HG03139 (cell line): ENCODE data around the gene MRPL18.
"Not testable (repeated sequence)": the region's sequence is repeated elsewhere in the genome, so short reads cannot be mapped to it uniquely, and the experiment has no call there.

Source experiments
- ATAC-seq: cut with Tn5 transposase; IDR thresholded peaks from one replicate; pipeline ENCODE4 v1.9.1; 2021; ENCODE audit not compliant: unreplicated experiment

The MRPL18 gene

DNA sequence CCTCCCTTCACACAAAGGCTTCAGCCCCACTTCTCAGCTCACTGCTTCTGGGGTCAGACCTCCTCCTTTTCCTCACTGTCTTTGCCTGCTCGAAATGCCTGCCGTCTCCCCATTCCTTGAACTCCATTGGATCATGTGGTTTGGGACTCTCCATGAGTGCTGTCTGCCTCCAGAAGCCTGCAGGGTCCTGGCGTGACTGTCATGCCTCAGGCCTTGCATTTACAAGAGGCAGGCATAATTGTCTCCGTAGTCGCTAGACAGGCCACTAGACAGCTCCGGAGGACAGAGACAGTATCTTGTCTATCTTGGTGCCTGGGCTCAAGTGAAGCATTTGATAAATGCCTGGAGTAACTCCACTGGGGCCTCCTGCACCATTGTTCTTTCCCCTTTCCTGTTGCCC lies 25.1 kb downstream of the MRPL18 start:
- no peak for ATAC-seq

- not testable (repeated sequence) for ATAC-seq
Observed at GRCh38 chr6:159816775-159817174, 26.5 kb downstream of the MRPL18 start.

GRCh38 chr6:159817951-159818739 lies 27.9 kb downstream of the MRPL18 start:
- ATAC-seq = no peak

GRCh38 chr6:159819098-159819497 lies 28.8 kb downstream of the MRPL18 start:
- no peak for ATAC-seq

- no peak for ATAC-seq
Observed at GRCh38 chr6:159819932-159820640, 29.8 kb downstream of the MRPL18 start.

DNA sequence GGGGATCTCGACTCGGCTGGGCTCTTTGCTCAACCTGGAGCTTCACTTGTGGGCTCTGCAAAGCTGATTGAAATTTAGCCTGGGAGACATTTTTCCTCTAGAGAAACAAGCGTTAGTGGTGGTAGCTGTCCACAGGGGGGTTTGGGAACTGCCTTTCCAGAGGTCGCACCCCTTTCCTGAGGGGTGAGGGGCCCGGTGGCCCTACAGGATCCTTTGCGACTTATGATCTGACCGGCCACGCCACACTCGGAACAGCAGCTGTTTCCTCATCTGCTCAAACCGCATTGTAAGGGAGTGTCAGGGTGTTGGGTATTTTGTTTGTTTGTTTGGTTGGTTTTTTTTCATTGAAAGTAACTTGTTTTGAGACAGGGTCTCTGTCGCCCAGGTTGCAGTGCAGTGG lies 30.9 kb downstream of the MRPL18 start:
- no peak for ATAC-seq

DNA sequence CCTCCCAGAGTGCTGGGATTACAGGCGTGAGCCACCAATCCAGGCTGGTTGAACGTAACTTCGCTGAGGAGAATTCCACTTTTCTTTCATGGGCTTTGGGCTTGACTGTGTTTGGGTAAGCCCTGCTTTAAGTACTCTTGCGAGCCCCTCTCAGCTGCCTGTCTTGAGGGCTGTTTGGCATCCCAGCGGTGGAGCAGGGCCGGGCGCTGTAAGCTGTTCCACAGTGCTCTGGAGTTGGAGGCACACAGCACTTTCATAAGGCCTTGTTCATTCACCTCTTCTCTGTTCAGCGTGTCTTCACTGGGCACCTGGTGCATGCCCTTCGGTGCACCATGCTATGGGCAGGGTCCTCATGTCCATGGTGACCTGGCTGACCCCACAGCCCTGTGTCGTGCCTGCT lies 31.5 kb downstream of the MRPL18 start:
- ATAC-seq = no peak

GRCh38 chr6:159823953-159824352 lies 33.7 kb downstream of the MRPL18 start:
- no peak for ATAC-seq

DNA sequence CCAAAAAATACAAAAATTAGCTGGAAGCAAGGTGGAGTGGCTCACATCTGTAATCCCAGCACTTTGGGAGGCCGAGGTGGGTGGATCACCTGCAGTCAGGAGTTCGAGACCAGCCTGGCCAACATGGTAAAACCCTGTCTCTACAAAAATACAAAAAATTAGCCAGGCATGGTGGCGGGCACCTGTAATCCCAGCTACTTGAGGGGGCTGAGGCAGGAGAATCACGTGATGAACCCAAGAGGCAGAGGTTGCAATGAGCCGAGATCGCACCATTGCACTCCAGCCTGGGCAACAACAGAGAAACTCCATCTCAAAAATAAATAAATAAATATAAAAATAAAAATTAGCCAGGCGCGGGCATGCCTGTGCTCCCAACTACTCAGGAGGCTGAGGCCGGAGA lies 34.4 kb downstream of the MRPL18 start:
- ATAC-seq = not testable (repeated sequence)

GRCh38 chr6:159826004-159826403 lies 35.7 kb downstream of the MRPL18 start:
- no peak for ATAC-seq

GRCh38 chr6:159826968-159827647 lies 36.8 kb downstream of the MRPL18 start:
- ATAC-seq = no peak

DNA sequence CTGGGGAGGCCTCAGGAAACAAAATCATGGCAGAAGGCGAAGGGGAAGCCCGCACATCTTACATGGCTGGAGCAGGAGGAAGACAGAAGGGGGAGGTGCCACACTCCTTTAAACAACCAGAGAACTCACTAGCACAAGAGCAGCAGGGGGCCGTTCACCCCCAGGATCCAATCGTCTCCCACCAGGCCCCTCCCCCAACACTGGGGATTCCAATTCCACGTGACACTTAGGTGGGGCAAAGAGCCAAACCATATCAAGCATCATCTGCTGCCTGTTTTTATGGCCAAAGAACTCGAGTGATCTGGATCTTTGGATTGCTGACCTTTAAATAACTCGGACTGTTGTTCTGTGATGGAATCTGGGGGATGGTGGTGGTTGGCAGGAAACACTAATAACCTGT lies 37.8 kb downstream of the MRPL18 start:
- ATAC-seq = no peak

GRCh38 chr6:159829526-159829925 lies 39.3 kb downstream of the MRPL18 start:
- no peak for ATAC-seq

- no peak for ATAC-seq
Observed at GRCh38 chr6:159830501-159831372, 40.5 kb downstream of the MRPL18 start.

DNA sequence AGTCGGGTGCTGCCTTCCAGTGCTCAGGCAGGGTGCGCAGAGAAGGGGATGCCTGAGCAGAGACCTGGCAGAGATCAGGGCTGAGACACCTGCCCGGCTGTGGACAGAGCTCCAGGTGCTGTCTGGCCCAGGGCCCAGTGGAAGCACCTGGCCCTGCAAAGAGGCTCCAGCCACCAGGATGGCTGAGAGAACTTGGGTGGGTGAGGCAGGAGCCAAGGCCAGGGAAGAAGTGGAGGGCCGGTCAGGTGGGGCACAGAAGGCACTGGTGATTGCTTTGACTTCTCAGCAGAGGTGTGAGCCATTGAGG lies 41.1 kb downstream of the MRPL18 start:
- ATAC-seq = no peak

DNA sequence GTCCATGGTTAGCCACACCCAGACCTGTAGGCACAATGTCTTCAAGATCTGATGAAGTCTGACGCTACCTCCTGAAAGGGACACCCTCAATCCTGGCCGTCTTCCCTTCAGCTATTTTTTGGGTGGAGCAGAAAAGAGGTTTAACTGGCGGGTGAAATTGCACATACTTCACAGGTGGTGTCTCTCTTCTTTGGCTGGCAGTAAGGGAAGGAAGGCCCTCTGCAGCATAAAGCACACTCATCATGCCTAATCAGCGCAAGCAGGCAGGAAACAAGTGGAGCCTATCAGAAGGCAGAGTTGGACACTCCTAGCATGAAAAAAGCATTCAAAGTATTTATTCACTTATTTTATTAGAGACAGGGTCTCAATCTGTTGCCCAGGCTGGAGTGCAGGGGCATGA lies 42.7 kb downstream of the MRPL18 start:
- ATAC-seq = no peak

DNA sequence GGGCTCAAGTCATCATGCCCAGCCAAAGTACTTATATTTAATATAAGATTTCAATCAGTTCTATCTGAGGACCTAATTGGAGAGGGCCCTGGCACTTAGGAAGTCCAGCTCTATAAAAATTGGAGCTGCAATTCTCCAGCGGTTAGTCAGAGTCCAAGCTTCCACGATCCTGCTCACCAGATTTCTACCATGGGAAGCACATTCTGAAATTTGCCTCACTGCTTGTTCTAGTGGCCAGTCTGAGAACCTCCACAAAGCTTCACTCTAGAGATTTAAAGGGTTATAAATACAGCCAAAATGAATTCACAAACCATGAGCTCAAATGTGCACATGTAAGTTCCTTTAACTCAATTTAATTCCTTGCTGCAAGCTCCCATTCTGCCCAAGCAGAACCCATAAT lies 43.3 kb downstream of the MRPL18 start:
- ATAC-seq = no peak

DNA sequence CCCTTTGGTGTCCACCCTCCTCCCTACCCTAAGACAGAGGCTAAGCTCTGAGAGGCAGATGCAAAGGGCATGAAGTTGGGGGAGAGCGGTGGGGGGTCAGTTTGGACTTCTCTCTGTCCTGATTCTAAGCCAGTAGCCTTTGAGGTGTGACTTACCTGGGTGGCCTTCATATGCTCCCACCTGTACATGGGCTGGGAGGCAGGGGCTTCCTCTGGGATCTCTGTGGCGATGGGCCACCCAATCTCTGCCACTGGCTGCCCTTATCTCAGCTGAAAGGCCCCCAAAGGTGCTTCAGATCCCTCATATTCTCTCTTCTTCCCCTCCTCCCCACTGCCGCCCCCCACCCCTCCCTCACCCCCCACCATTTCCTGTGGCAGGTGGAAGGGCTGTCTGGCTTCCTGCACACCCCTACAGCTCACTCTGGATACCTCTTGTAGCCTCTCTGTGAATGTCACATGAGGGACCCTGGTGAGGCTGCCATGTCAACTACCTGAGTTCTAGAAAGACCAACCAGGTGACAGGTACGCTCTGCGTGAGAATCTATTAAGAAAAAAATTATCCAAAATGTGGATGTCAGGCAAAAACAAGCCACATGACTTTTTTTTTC lies 43.8 kb downstream of the MRPL18 start:
- ATAC-seq = no peak

GRCh38 chr6:159836718-159837490 lies 46.6 kb downstream of the MRPL18 start:
- ATAC-seq = no peak

- no peak for ATAC-seq
Observed at GRCh38 chr6:159837511-159837910, 47.2 kb downstream of the MRPL18 start.
